HL-60/S4 (cell line): ENCODE measurements around the gene GMIP.

Source experiments
- in situ Hi-C: fragments of 300-500 bp; cut with MboI; formaldehyde crosslinking; loops from 2 replicates; pipeline ENCODE4 v1.14.3; 2022; ENCODE audit warnings: low sequenced_read_pairs

The GMIP gene

GRCh38 chr19:19581391-19581790, 62.1 kb downstream of the GMIP start:
- in situ Hi-C loops = no loop called here

DNA sequence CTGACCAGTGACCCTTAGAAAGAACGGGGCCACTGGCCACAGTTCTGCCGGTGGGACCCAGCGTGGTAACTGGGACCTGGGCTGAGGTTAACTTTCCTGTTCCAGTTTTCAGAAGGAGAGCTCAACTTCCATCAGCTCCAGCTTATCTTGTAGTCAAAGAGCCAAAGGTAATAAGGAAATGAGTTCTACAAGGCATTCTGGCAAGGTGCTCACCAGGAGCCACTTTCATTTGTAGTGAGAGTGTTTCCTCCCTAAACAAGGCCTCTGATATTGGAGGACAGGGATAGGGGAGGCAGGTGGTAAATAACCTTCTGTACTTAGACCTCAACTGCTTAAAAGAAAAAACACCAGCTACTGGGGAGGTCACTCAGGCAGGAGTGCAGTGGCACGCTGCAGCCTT, 63.0 kb downstream of the GMIP start:
- in situ Hi-C loops = no loop called here

- in situ Hi-C loops = no loop called here
Measured at GRCh38 chr19:19579533-19580361, 63.7 kb downstream of the GMIP start.
